Mammary epithelial cell (primary cell): ENCODE data around the gene MRPS23.

Source experiments
- EZH2 ChIP-seq: IDR thresholded peaks from 2 replicates; pipeline ENCODE4 v1.6.1; 2012; ENCODE audit warnings: low read length, inconsistent platforms, borderline replicate concordance
- TF ChIP-seq, protein P1 (sequence below), 2 donors: IDR thresholded peaks in 1 of 2; conservative IDR thresholded peaks in 1 of 2; 2 replicates each; pipeline ENCODE4 v1.5.1; 2011 to 2012; ENCODE audit warnings: inconsistent platforms in 2 of 2, low read length in 2 of 2, mild to moderate bottlenecking in 2 of 2, control low read depth in 1 of 2, low read depth in 1 of 2; ENCODE audit not compliant: insufficient read depth in 1 of 2; ENCODE audit errors: extremely low read depth in 1 of 2

DNA sequence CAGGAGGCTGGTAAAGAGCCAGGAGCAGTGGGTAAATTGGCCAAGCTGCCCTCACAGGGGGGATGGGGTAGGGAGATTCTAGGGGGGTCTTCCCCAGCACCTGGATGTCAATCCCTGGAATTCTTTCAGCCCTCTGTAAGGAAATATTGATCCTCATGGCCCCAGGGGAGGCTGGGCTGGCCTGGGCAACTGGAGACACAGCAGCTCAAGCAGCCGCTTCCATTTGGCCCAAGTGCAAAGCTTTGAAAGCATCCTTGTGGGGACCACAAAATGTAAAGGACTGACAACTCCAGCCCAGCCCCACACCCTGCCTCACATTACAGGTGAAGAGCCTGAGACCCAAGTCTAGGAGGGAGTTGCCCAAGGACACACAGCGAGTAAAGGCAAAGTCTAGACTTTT is 39.4 kb upstream of the MRPS23 start:
- TF ChIP-seq EZH2, result no peak
- TF ChIP-seq, protein P1, sequence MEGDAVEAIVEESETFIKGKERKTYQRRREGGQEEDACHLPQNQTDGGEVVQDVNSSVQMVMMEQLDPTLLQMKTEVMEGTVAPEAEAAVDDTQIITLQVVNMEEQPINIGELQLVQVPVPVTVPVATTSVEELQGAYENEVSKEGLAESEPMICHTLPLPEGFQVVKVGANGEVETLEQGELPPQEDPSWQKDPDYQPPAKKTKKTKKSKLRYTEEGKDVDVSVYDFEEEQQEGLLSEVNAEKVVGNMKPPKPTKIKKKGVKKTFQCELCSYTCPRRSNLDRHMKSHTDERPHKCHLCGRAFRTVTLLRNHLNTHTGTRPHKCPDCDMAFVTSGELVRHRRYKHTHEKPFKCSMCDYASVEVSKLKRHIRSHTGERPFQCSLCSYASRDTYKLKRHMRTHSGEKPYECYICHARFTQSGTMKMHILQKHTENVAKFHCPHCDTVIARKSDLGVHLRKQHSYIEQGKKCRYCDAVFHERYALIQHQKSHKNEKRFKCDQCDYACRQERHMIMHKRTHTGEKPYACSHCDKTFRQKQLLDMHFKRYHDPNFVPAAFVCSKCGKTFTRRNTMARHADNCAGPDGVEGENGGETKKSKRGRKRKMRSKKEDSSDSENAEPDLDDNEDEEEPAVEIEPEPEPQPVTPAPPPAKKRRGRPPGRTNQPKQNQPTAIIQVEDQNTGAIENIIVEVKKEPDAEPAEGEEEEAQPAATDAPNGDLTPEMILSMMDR (conservative IDR thresholded peaks at IDR 0.05 in 1 of 2, IDR thresholded peaks at IDR 0.05 in 1 of 2; ENCODE audit: extremely low read depth in 1 of 2, insufficient read depth in 1 of 2, low read depth in 1 of 2, low read length in 2 of 2), result no peak
